WTC11 (cell line): Measurements from ENCODE around the gene HEATR5A. TPM values are rescaled to one million over a fixed set of nuclear protein-coding genes. Genes with fewer than 3 reads are reported as not detected.

ENCODE experiments used
- ATAC-seq: fragments of 200-7000 bp; cut with Tn5 transposase; 2 replicates; pipeline ENCODE4 v1.10.0; 2021; ENCODE audit warnings: mild to moderate bottlenecking, moderate library complexity
- CTCF ChIA-PET: fragments of 300-600 bp; sonication (Branson Sonifier 250); formaldehyde crosslinking; loops from one replicate; lab custom pipeline; 2021; ENCODE audit warnings: antibody characterized with exemption; lab: Charles Lee
- POLR2A ChIA-PET: fragments of 350-600 bp; sonication (Branson Sonifier 250); formaldehyde crosslinking; loops from one replicate; lab custom pipeline; 2021; ENCODE audit warnings: antibody characterized with exemption; lab: Charles Lee
- DNase-seq: peaks from one replicate; pipeline ENCODE4 v3.0.0; 2021; ENCODE audit warnings: low spot score
- H3K27ac Mint-ChIP-seq: 2 replicates; pipeline ENCODE4 v1.8.0; 2021; ENCODE audit warnings: mixed read lengths
- H3K27me3 Mint-ChIP-seq: 2 replicates; pipeline ENCODE4 v1.8.0; 2021; ENCODE audit warnings: low read depth, mild to moderate bottlenecking, moderate library complexity, mixed read lengths
- H3K36me3 Mint-ChIP-seq: 2 replicates; pipeline ENCODE4 v1.8.0; 2021; ENCODE audit warnings: mixed read lengths
- H3K4me1 Mint-ChIP-seq: 2 replicates; pipeline ENCODE4 v1.8.0; 2022; ENCODE audit warnings: mixed read lengths
- H3K4me3 Mint-ChIP-seq: 2 replicates; pipeline ENCODE4 v1.8.0; 2021; ENCODE audit warnings: mild to moderate bottlenecking, moderate library complexity, mixed read lengths
- H3K9me3 Mint-ChIP-seq: 2 replicates; pipeline ENCODE4 v1.8.0; 2021; ENCODE audit warnings: mixed read lengths
- CBFB ChIP-seq: sonication (generic); formaldehyde crosslinking; IDR thresholded peaks from 2 replicates; pipeline ENCODE4 v1.8.1; 2022; ENCODE audit warnings: mild to moderate bottlenecking, low read depth, missing genetic modification reagents
- FOXJ3 ChIP-seq: sonication (generic); formaldehyde crosslinking; IDR thresholded peaks from 2 replicates; pipeline ENCODE4 v1.9.0; 2021; ENCODE audit warnings: missing genetic modification reagents, mild to moderate bottlenecking, borderline replicate concordance
- FOXK1 ChIP-seq: sonication (generic); formaldehyde crosslinking; IDR thresholded peaks from 2 replicates; pipeline ENCODE4 v1.8.0; 2022; ENCODE audit warnings: mild to moderate bottlenecking, moderate library complexity, missing genetic modification reagents
- NR1H2 ChIP-seq: sonication (generic); formaldehyde crosslinking; IDR thresholded peaks from 2 replicates; pipeline ENCODE4 v1.9.0; 2021; ENCODE audit warnings: mild to moderate bottlenecking, moderate library complexity, missing genetic modification reagents
- RELA ChIP-seq: sonication (generic); formaldehyde crosslinking; IDR thresholded peaks from 2 replicates; pipeline ENCODE4 v1.8.1; 2022; ENCODE audit warnings: missing genetic modification reagents, mild to moderate bottlenecking, borderline replicate concordance
- ZNF138 ChIP-seq: sonication (generic); formaldehyde crosslinking; conservative IDR thresholded peaks from 2 replicates; pipeline ENCODE4 v1.8.1; 2022; ENCODE audit warnings: mild to moderate bottlenecking, moderate library complexity, missing genetic modification reagents
- ZNF263 ChIP-seq: sonication (generic); formaldehyde crosslinking; IDR thresholded peaks from 2 replicates; pipeline ENCODE4 v1.8.1; 2022; ENCODE audit warnings: low read depth, mild to moderate bottlenecking, moderate library complexity, missing genetic modification reagents
- ZNF671 ChIP-seq: fragments of 250-450 bp; sonication (Bioruptor Pico); IDR thresholded peaks from 2 replicates; pipeline ENCODE4 v1.8.0; 2021; ENCODE audit warnings: mild to moderate bottlenecking
- total RNA-seq: library from RNA; stranded (reverse); gene quantifications from 3 replicates; pipeline ENCODE4 v1.2.3, GENCODE V29; 2021
- TF ChIP-seq, protein P1 (sequence below): sonication (generic); formaldehyde crosslinking; IDR thresholded peaks from 2 replicates; pipeline ENCODE4 v1.8.1; 2023; ENCODE audit warnings: mild to moderate bottlenecking, missing genetic modification reagents
- TF ChIP-seq, protein P2 (sequence below): sonication (generic); formaldehyde crosslinking; IDR thresholded peaks from 2 replicates; pipeline ENCODE4 v1.8.1; 2023; ENCODE audit warnings: mild to moderate bottlenecking, missing genetic modification reagents
- TF ChIP-seq, protein P3 (sequence below): sonication (generic); formaldehyde crosslinking; IDR thresholded peaks from 2 replicates; pipeline ENCODE4 v1.8.0; 2023; ENCODE audit warnings: mild to moderate bottlenecking, missing genetic modification reagents
- TF ChIP-seq, protein P4 (sequence below): sonication (generic); formaldehyde crosslinking; IDR thresholded peaks from 2 replicates; pipeline ENCODE4 v1.8.1; 2023; ENCODE audit warnings: mild to moderate bottlenecking, missing genetic modification reagents, borderline replicate concordance
- TF ChIP-seq, protein P5 (sequence below): sonication (generic); formaldehyde crosslinking; IDR thresholded peaks from 2 replicates; pipeline ENCODE4 v1.8.0; 2022; ENCODE audit warnings: mild to moderate bottlenecking, missing genetic modification reagents

Gene HEATR5A
- total RNA-seq, 1 experiment from 2014 or later, result 36.2 TPM

DNA sequence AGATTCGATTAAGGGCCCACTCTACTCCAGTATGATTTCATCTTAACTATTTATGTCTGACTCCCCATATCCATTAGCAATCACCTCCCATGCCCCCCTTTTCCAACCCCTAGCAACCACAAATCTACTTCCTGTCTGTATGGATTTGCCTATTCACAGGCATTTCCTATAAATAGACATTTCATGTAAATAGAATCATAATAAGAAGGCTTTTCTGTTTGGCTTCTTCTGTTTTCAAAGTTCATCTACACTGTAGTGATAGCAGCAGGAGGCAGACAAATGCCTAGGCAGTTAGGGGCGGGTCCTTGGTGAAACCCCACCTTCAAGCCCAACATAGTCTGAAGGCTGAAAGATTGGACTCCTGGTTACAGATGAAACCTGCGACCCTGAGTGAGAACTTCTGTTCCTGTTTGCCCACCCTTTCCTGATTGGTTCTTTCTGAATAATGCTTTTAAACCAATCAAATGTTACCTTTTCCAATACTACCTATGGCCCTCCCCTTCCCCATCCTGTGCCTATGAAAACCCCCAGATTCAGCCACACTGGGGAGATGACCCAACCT lies 150.6 kb downstream of the HEATR5A start:
- Mint-ChIP-seq H3K27me3 (peaks cover 2% of the 10 kb centered on the region; the same call in 1 of the 2 replicates), H3K27ac (no peak overlapping the region), H3K4me1 (peaks cover 6% of the 10 kb centered on the region), H3K36me3 (peaks cover 47% of the 10 kb centered on the region), H3K4me3 (no peak overlapping the region), H3K9me3 (peaks cover 63% of the 10 kb centered on the region)
- POLR2A ChIA-PET, result interaction anchor here (1.0 kb wide), 1 partner anchor 62 kb away, joined by 3 read pairs; the partner anchor contains the start of gene HECTD1
- TF ChIP-seq ZNF263 (no peak), CBFB (CRISPR knock-in tag) (no peak), ZNF138 (CRISPR knock-in tag) (no peak), FOXJ3 (no peak), FOXK1 (CRISPR knock-in tag) (no peak), ZNF671 (CRISPR knock-in tag) (no peak), RELA (CRISPR knock-in tag) (no peak), NR1H2 (CRISPR knock-in tag) (no peak)
- TF ChIP-seq, protein P1, sequence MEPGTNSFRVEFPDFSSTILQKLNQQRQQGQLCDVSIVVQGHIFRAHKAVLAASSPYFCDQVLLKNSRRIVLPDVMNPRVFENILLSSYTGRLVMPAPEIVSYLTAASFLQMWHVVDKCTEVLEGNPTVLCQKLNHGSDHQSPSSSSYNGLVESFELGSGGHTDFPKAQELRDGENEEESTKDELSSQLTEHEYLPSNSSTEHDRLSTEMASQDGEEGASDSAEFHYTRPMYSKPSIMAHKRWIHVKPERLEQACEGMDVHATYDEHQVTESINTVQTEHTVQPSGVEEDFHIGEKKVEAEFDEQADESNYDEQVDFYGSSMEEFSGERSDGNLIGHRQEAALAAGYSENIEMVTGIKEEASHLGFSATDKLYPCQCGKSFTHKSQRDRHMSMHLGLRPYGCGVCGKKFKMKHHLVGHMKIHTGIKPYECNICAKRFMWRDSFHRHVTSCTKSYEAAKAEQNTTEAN, result no peak
- TF ChIP-seq, protein P2, sequence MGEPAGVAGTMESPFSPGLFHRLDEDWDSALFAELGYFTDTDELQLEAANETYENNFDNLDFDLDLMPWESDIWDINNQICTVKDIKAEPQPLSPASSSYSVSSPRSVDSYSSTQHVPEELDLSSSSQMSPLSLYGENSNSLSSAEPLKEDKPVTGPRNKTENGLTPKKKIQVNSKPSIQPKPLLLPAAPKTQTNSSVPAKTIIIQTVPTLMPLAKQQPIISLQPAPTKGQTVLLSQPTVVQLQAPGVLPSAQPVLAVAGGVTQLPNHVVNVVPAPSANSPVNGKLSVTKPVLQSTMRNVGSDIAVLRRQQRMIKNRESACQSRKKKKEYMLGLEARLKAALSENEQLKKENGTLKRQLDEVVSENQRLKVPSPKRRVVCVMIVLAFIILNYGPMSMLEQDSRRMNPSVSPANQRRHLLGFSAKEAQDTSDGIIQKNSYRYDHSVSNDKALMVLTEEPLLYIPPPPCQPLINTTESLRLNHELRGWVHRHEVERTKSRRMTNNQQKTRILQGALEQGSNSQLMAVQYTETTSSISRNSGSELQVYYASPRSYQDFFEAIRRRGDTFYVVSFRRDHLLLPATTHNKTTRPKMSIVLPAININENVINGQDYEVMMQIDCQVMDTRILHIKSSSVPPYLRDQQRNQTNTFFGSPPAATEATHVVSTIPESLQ (CRISPR knock-in tag), result no peak
- TF ChIP-seq, protein P3, sequence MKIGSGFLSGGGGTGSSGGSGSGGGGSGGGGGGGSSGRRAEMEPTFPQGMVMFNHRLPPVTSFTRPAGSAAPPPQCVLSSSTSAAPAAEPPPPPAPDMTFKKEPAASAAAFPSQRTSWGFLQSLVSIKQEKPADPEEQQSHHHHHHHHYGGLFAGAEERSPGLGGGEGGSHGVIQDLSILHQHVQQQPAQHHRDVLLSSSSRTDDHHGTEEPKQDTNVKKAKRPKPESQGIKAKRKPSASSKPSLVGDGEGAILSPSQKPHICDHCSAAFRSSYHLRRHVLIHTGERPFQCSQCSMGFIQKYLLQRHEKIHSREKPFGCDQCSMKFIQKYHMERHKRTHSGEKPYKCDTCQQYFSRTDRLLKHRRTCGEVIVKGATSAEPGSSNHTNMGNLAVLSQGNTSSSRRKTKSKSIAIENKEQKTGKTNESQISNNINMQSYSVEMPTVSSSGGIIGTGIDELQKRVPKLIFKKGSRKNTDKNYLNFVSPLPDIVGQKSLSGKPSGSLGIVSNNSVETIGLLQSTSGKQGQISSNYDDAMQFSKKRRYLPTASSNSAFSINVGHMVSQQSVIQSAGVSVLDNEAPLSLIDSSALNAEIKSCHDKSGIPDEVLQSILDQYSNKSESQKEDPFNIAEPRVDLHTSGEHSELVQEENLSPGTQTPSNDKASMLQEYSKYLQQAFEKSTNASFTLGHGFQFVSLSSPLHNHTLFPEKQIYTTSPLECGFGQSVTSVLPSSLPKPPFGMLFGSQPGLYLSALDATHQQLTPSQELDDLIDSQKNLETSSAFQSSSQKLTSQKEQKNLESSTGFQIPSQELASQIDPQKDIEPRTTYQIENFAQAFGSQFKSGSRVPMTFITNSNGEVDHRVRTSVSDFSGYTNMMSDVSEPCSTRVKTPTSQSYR, result no peak
- TF ChIP-seq, protein P4, sequence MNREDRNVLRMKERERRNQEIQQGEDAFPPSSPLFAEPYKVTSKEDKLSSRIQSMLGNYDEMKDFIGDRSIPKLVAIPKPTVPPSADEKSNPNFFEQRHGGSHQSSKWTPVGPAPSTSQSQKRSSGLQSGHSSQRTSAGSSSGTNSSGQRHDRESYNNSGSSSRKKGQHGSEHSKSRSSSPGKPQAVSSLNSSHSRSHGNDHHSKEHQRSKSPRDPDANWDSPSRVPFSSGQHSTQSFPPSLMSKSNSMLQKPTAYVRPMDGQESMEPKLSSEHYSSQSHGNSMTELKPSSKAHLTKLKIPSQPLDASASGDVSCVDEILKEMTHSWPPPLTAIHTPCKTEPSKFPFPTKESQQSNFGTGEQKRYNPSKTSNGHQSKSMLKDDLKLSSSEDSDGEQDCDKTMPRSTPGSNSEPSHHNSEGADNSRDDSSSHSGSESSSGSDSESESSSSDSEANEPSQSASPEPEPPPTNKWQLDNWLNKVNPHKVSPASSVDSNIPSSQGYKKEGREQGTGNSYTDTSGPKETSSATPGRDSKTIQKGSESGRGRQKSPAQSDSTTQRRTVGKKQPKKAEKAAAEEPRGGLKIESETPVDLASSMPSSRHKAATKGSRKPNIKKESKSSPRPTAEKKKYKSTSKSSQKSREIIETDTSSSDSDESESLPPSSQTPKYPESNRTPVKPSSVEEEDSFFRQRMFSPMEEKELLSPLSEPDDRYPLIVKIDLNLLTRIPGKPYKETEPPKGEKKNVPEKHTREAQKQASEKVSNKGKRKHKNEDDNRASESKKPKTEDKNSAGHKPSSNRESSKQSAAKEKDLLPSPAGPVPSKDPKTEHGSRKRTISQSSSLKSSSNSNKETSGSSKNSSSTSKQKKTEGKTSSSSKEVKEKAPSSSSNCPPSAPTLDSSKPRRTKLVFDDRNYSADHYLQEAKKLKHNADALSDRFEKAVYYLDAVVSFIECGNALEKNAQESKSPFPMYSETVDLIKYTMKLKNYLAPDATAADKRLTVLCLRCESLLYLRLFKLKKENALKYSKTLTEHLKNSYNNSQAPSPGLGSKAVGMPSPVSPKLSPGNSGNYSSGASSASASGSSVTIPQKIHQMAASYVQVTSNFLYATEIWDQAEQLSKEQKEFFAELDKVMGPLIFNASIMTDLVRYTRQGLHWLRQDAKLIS (CRISPR knock-in tag), result no peak
- TF ChIP-seq, protein P5, sequence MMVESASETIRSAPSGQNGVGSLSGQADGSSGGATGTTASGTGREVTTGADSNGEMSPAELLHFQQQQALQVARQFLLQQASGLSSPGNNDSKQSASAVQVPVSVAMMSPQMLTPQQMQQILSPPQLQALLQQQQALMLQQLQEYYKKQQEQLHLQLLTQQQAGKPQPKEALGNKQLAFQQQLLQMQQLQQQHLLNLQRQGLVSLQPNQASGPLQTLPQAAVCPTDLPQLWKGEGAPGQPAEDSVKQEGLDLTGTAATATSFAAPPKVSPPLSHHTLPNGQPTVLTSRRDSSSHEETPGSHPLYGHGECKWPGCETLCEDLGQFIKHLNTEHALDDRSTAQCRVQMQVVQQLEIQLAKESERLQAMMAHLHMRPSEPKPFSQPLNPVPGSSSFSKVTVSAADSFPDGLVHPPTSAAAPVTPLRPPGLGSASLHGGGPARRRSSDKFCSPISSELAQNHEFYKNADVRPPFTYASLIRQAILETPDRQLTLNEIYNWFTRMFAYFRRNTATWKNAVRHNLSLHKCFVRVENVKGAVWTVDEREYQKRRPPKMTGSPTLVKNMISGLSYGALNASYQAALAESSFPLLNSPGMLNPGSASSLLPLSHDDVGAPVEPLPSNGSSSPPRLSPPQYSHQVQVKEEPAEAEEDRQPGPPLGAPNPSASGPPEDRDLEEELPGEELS (CRISPR knock-in tag), result no peak
- CTCF ChIA-PET, result interaction anchor here (1.2 kb wide), 1 partner anchor 30 kb away, joined by 4 read pairs; no protein-coding TSS in a partner anchor
- DNase-seq (no peak), ATAC-seq (no peak)
